Islet precursor cell (in vitro differentiated cells): ENCODE data around the gene SBK1.

ENCODE experiments used
- DNase-seq: peaks from one replicate; pipeline ENCODE4 v3.0.0-alpha.2; 2018

SBK1 gene

DNA sequence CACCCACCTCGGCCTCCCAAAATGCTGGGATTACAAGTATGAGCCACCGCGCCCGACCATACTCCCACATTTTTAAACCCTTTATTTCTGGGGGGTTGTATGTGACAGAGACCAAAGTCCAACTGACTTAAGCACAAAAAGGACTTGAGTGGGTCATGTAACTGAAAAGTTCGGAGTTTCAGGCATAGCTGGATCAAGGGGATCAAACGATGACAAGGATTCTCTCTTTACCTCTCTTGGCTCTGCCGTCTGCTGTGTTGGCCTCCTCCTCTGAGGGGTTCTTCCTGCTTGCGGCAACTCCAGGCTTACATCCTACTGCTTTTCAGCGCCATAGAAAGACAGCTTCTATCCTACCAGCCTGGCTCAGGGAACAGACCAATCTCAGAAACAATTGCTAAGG, 9.2 kb upstream of the SBK1 start:
- DNase-seq: no peak

DNA sequence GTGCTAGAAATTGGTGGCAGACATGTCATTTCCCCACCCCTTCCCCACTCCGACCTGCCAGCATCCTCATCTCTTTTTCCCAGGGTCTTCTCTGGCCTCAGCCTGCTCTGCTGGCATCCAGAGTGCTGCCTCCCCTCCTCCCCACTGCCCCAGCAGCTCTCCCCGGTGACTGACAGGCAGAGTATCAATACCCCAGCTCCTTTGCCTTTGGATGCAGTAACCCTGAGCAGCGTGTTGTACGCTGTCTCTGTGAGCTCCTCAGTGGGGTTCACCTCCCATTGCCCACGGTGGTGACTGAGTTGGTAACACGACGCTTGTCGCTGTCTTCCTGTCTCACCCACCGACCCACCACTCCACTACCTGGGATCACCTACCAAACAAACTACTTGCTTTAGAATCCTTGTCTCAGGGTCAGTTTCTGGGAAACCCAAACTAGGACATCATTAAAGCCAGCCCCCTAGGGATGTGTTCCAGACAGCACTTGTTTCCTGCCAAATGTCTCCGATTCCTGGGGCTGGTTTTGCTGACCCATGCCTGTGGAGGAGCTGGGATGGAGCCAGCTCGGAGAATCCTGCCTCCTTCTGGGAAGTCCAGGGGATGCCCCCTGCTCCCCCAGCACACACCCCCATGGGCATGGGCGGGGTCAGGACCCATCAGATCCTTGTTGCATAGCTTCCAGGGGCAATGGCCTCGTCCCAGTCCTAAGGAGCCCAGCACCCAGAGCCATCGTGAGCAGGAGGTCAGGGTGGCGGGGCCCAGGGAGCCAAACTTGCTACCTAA, 8.3 kb upstream of the SBK1 start:
- DNase-seq: peak; percentile 45

DNA sequence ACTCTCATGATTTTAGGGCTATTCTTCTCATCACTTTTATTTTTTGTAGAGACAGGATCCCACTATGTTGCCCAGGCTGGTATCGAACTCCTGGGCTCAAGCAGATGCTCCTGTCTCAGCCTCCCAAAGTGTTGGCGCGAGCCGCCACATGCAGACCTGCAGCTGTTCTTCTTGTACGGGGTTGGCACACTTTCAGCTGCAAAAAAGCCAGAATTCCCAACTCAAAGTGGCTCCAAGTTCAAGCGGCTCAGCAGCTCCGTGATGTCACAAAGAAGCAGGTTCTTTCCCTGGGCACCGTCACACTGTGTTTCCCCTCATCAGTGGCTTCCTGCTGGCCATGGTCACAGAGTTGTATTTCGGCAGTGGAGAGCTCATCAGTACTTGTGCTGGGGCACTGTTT, 6.7 kb upstream of the SBK1 start:
- DNase-seq: no peak

DNA sequence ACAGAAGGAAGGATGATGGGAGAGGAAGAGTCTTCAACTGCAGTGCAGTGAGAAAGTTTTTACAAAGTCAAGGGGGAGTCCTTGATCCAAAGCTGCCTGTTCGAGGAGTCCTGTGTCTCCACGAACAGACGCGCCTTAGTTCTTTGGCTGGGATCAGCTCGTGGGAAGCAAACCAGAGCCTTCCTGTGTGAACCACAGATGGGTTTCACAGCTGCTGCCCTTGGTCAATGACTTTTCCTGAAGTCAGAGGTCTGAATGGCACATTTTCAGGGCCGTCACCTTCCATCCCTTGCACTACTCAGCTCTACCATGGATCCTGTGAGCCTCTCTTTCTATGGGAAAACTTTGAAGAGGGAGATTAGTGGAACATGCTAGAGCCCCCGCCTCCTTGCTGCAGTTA, 4.2 kb upstream of the SBK1 start:
- DNase-seq: no peak

DNA sequence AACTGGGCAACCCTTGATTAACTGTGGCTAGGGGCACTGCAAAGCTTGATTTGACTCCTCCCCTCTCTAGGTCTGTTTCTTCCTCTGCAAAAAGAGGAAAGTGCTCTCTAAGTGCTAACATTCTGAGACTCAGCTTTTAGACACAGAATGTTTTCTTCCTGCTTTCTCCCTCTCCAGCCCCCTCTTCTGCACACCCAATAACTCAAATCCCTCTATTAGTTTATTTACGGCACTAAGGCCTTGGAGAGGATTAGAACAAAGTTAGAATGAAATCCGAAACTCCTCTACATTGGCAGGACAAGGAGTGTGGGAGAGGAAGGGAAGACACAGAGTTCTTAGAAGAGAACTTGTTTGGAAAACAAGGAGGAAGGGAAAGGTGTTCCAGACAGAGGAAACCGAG, 3.3 kb upstream of the SBK1 start:
- no peak for DNase-seq

DNA sequence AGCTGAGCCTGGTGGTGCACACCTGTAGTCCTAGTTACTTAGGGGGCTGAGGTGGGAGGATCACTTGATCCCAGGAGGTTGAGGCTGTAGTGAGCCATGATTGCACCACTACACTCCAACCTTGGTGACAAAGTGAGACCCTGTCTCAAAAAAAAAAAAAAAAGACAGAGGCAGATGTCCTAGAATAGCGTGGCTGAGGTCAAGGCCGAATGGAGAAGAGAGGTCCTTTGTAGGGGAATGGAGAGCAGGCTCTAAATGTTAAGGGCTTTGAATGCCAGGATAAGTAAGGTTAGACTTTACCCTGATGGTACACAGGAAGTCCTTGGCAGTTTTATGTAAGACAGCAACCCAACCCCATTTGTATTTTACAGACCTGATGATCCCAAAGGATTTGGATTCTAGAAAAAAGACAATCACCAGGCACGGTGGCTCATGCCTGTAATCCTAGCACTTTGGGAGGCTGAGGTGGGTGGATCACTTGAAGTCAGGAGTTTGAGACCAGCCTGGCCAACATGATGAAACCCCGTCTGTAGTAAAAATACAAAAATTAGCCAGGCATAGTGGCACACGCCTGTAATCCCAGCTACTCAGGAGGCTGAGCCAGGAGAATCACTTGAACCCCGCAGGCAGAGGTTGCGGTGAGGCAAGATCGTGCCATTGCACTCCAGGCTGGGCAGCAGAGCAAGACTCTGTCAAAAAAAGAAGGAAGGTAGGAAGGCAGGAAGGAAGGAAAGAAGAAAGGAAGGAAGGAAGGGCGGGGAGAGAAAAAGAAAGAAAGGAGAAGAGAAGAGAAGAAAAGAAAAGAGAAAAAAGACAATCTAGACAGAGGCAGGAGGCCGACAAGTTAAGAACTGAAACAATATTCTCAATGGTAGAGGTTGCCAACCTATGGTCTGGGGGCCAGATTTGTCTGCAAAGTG, 2.1 kb upstream of the SBK1 start:
- no peak for DNase-seq

DNA sequence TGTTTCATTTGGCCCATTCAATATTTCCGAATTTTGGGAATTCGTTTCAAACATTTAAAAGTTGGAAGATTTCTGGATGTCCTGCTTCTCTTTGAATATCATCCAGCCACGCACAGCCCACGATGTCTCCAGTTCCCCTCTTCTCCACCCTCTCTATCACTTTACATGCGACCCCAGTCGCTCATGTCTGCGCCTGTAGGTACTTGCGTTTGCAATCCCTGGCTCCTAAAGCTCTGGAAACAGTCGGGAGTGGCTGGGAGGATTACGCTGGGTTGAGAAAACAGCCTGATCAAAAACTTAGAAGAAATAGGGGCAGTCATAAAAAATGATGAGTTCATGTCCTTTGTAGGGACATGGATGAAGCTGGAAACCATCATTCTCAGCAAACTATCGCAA, 1.5 kb upstream of the SBK1 start:
- DNase-seq: no peak

DNA sequence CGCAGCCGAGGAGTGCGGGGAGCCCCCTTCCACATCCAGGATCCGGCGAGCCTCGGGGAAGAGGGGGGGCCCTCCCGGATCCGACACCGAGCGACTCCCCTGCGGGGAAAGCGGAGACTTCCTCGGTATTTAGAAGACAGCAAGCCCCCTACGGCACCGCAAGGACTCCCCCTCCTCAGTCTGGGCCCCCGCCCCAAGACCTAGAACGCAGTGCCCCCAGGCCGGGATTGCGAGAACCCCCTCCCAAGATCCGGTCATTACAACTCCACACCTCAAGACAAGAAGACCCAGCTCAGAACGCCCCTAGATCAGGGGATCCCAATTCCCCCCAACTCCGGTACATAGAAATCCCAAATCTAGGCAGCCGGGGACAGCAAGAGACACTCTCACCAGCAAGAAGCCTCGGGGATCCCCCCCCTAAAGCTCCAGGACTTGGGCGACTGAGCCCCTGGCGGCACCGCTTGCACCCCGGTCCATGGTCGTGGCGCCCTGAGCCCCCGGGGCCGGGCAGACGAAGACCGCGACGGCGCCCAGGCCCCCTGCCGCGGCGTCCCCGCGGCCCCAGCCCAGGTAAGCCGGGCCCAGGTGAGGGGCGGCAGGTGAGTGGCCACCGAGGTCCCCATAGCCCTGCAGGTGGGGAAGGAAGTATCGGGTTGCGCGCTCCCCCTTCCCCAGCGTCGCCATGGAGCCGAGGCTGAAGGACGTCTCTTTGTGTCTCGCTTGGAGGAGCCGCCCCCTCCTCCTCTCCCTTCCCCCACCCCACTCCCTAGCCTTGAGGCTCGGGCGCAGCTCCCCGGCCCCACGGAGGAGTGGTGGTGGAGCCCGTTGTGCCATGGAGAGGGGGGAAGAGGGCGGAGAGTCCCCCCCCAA, 641 bp downstream of the SBK1 start:
- DNase-seq: peak; percentile 75

DNA sequence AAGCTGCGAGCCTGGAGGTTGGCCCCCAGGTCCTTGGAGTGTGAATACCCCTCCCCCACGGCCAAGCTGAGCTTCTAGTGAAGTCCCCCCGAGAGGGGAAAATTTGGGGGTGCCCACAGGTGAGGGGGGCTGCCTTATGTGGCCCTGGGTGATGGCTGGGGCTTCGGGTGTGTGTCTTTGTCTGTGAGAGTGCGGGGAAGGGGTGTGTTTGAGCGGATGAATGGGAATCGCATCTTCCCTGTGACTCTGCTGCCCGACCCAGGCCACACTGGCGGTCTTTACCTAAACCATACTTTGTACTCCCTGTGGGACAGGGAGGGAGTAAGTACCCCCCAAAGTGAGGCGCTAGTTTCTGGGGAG, 1.3 kb downstream of the SBK1 start:
- no peak for DNase-seq

DNA sequence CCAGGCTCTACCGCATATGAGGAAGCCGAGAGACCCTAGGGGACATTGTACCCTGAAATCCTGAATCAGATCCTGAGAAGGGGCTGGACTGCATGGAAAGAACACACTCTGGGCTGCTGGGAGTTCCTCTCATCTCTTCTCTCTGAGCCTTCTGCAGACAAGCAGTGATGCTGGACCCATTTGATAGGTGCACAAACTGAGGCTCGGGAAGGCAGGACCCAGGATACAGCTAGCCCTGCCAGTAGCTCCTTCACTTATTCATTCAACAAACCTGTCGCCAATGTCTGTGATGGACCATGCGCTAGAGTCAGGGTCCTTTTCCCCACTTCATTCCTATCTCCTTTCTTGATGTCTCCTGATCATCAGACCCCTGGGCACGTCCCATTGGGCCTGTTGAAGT, 1.9 kb downstream of the SBK1 start:
- DNase-seq: no peak

DNA sequence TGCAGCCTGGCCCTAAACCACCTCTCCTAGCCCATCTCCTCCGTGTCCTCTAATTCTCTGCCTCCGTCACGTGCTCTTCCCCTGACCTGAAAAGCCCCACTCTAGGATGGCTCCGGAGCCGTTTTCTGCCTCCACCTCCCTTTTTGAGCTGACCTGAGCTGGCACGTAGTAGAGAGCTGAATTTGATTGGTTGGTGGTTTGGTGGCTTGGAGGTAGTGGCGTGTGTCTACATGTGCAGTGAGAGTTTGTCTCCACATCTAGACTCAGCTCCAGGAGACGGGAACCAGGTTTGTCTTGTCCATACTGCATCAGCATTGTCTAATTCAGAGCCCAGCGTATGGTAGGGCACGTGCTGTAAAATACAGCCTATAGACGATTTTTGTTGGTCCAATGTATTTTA, 3.0 kb downstream of the SBK1 start:
- no peak for DNase-seq

DNA sequence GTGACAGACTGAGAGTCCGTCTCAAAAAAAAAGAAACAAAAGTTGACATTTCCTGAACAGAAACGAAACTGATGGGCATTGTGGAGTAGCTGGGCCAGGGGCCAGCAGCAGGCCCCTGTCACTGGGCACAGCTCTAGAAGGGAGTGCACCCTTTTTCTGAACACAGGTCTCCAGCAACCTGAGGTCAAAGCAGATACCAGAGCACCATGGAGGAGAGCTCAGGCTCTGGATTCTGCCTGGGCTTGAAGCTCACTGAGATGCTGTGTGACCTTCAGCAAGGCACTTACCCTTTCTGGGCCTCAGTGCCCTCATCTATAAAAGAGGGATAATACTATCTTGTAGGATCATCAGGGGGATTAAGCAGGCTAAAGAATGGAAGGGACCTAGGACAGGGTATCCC, 5.0 kb downstream of the SBK1 start:
- DNase-seq: no peak

DNA sequence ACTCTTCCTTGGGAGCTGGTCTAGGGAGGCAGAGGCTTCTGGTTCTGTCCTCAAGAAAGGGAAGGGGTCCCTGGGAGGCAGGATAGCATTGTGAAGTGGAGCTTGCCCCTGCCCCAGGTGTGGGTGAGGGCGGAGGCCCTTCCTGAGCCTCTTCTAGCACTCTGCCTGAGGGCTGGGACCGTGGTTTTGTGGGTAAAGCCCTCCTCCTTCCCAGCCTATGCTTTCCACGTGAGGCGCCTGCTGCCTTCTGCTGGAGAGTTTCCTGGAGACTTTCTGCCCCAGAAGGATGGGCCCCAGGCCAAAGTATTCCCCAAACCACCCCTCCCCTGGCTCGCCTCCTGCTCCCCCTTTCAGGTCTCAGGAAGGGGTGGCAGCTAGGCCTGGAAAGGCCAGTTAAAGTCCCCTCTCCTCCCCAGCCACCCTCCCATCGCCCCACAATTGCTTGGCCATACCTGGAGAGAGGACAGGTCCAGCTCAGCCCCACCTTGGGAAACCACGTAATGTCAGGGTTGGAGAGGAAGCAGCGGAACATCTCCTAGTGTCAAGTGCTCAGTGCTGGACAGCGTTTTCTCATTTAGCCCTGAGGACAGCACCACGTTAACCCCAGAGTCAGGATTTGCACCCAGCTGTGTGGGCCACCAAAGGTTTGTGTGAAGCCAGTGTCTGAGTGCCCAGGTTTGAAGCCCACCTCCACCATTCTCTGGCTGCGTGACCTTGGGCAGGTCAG, 5.6 kb downstream of the SBK1 start:
- DNase-seq: no peak

DNA sequence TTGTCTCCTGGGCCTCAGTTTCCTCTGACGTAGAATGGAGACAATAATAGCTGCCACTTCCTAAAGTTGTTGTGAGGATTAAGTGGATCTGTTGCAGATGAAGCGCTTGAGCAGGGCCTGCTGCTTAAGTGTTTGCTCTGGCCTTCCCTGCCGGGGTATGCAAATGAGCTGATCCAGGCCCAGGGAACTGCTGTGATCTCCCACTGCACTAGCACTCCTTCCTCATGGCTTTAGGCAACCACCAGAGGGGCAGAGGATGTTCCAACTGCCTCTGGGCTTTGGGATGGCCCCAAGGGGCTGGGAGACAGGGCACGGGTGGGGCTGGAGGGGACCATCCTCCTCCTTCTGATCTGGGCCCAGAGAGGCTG, 6.2 kb downstream of the SBK1 start:
- no peak for DNase-seq

DNA sequence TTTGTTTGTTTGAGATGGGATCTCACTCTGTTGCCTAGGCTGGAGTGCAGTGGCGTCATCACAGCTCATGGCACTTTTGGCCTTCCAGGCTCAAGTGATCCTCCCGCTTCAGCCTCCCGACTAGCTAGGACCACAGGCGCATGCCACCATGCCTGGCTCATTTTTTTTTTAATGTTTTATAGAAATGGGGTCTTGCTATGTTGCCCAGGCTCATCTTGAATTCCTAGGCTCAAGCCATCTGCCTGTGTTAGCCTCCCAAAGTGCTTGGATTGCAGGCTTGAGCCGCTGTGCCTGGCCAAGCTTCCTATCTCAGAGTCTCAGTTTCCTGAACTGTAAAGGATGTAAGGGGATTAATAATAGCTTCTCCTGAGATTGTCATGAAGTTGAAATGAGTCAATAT, 8.0 kb downstream of the SBK1 start:
- no peak for DNase-seq

DNA sequence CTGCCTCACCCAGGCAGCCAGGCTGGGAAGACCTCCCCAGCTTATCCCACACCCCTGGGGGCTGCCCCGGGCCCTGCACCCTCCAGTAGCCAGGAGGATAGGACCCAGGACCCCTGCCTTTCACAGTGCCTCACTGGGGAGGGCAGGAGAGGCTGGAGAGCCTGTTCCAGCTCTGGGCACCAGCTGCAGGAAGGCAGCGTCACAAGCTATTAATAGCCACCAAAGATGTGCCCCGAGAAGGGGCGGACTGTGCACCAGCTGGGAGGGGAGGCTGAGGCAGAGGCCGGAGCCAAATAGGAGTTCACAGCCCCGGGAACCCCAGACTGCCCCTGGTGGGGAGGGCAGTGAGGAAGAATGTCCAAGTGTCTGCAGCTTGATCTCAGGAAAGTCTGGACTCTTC, 8.8 kb downstream of the SBK1 start:
- DNase-seq: no peak

DNA sequence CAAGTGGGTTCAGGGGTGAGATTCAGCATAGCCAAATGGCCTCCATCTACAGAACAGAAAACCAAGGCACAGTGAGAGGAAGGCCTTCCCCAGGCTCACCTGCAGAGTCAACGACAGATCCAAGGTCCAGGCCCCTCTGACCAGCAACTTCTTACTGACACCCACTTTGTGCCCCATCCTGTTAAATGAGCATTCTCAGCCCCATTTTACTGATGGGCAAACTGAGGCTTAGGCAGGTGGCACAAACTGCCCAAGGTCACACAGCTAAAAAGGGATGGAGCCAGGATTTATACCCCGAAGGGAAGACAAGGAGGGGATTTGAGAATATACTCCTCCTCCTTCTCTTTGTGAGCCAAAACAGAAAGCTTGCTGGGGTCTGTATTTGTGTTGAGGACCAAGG, 9.3 kb downstream of the SBK1 start:
- DNase-seq: no peak

DNA sequence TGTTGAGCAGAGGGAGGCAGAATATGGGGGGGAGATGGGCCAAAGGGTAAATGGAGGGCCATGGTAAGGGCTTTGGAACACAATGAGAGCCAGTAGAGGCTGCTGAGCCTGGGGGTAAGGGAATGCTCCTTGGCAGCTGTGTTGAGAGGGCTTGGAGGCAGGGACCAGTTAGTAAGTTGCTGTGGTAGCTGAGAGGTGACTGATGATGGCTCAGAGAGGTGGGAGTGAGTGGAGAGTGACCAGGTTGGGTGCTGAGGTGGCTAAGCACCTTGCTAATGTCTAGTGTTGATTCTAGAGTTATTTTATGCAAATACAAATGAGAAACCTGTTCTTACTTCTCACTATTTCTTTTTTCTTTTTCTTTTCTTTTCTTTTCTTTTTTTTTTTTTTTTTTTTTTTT, 10.8 kb downstream of the SBK1 start:
- DNase-seq: no peak

DNA sequence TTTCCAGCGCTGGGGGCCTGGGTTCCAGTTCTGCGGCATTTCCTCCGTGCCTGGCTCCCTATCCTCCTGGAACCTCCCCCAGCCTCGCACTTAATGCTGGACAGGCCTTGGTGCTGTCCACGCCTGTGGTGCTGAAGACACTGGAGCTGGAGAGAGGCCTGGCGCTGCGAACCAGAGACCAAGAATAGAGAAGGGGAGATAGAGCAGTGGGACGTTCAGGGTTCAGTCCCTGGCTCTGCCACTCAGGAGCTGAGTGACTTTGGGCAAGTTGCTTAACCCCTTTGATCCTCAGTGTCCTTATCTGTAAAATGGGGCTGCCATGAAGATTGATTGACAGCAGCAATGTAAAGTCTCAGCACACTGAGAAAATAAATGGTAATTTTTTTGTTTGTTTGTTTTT, 11.9 kb downstream of the SBK1 start:
- peak; percentile 75 for DNase-seq

DNA sequence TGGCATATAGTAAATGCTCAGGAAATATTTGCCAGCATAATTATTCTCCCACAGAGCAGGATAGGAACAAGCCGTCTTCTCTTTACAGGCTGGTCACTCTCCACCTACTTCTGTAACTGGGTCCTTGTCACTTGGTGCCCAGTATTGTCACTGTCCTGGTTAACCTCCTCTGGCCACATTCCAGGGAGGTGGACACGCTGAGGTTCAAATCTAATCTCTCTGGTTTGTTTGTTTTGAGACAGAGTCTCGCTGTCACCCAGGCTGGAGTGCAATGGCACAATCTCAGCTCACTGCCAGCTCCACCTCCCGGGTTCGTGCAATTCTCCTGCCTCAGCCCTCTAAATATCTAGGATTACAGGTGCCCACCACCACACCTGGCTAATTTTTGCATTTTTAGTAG, 15.6 kb downstream of the SBK1 start:
- no peak for DNase-seq

DNA sequence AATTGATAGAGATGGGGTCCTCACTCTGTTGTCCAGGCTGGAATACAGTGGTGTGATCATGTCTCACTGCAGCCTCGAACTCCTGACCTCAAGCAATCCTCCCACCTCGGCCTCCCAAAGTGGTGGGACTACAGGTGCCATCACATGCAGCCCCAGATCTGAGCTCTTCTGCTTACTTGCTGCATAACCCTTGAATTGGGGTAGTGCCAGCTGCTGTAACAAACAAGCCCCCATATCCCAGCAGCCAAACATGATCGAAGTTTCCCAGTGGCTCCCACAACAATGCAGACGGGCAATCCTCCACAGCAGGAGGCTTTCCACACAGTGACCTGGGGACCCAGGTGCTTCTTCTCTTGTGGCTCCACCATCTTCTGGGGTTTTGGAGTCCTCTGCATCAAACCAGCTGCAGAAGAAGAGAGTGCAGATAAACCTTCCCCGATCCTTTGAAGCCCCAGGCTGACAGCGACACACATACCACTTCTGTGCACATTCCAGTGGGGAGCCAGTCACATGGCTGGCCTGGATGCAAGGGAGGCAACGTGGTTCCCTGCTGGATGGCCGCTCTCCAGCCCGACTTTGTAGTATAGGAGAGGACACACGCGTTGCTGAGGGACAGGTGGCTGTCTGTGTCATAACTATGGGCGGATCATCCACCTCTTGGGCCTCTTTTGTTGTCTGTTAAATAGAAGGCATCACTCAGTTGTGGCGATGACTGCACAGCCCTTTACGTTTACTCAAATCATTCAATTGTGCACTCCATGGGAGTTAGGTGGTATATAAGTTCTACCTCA, 16.7 kb downstream of the SBK1 start:
- no peak for DNase-seq

DNA sequence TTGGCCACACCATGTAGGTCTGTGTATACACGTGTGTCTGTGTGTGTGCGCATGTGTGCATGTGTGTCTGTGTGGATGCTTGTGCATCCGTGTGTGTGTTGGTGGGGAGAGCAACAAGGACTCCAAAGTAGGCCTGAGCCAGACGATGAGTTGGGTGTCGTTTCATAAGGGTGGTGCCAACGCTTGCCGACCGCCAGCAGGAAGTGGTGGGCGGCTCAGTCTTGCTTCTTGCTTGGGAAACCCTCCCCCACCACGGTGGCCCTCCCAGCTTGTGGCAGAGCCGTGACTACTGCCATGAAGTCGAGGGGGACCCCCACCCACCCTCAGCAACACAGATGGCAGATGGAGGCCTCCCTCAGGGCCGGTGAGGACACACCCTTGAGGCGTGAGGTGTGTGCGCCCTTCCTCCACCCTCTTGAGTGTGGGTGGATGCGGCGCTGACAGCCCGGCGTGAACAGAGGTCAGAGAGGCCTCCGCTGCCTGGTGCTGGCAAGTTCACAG, 17.5 kb downstream of the SBK1 start:
- no peak for DNase-seq
